Mesenteric fat pad (tissue), 1 donor: Measurements from ENCODE around the gene PPP1R10. TPM values are rescaled to one million over a fixed set of nuclear protein-coding genes. Genes with fewer than 3 reads are reported as not detected.

Source experiments
- DNase-seq: peaks from one replicate; pipeline ENCODE4 v3.0.0-alpha.2; 2020; ENCODE audit warnings: low spot score
- total RNA-seq: library from RNA; stranded (reverse); fragmentation: NEBNext Ultra II Directional; extraction: Animal tissue kit (Norgen Biotek cat#: 25700); gene quantifications from one replicate; pipeline ENCODE4 v1.2.1, GENCODE V29; 2021
- donor health status: DM: yes; HTN: yes; CAD: no.

The PPP1R10 gene
- total RNA-seq, 1 donor from 2014 or later: 49.1 TPM

DNA sequence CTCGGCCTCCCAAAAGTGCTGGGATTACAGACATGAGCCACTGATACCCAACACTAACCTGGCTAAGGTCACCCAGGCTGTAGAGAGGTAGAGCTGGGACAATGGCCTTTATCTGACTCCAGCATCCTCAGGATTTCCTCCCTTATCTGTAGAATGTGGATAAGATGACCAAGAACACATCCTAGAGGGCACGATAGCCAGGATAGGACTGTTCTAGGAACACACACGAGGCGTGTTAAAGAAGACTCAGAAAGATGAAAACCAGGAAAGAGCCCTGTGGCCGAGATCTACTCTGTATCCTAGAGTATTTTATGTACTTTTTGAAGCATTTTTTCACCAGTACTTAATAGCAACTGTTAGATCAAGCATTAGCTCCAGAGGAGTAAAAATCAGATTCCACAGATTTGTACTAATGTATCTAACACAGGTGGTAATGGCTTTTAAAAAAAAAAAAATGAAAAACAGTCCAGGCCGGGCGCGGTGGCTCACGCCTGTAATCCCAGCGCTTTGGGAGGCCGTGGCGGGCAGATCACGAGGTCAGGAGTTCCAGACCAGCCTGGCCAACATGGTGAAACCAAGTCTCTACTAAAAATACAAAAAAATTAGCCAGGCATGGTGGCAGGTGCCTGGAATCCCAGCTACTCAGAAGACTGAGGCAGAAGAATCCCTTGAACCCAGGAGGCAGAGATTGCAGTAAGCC, 17.3 kb downstream of the PPP1R10 start:
- DNase-seq: no peak

DNA sequence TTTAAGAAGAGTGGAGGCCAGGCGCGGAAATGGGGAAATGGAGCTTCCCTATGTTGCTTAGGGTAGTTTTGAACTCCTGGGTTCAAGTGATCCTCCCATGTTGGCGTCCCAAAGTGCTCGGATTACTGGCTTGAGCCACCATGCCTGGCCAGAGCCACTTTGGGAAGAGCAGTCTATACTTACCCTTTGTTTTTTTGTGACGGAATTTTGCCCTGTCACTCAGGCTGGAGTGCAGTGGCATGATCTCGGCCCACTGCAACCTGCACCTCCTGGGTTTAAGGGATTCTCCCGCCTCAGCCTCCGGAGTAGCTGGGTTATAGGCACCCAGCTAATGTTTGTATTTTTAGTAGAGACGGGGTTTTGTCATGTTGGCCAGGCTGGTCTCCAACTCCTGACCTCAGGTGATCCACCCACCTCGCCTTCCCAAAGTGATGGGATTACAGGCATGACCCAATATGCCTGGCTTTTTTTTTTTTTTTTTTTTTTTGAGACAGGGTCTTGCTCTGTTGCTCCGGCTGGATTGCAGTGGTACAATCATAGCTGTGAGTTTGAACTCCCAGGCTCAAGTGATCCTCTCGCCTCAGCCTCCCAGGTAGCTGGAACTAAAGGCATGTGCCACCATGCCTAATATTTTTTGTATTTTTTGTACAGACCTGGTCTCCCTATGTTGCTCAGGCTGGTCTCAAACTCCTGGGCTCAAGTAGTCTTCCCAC, 18.0 kb downstream of the PPP1R10 start:
- no peak for DNase-seq

DNA sequence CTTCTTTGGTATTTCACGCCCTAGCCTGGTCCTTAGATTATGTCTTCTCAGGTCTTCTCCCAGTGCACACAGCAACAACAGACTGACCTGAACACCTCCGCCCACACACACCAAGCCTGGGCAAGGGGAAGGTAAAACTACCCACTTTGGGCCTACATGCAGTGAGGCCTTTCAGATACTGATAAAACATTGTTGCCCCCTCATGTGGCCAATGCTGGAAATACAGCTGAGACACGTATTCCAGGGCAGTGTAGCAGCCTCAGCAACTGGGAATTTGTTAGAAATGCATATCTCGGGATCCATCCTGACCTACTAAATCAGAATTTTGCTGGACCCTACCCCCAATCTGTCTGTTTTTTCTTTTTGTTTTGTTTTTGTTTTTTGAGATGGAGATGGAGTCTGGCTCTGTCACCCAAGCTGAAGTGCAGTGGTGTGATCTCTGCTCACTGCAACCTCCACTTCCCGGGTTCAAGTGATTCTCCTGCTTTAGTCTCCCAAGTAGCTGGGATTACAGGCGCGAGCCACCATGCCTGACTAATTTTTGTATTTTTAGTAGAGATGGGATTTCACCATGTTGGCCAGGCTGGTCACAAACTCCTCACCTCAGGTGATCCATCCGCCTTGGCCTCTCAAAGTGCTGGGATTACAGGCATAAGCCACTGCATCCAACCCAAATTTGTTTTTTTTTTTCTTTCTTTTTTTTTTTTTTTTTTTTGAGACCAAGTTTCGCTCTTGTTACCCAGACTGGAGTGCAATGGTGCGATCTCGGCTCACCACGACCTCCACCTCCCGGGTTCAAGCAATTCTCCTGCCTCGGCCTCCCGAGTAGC, 19.5 kb downstream of the PPP1R10 start:
- DNase-seq: peak; percentile 78

DNA sequence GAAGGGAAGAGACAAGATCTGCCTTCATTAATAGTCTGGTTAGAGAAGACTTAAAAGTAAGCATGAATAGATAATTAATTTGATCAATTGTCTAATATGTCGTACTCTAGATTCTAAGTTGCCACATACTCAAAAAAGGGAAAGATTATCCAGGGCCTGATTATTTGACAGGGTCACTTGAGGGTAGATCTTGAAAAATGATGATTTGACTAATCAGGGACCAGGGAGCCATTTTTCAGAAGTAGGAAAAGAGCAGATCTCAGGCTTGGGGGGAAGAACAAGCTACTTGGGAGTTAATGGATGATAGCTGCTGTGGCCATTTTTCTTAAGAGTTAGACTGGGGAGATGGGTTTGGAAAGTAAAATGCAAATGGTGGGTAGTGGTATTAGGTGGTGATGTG, 24.8 kb downstream of the PPP1R10 start:
- DNase-seq: no peak

DNA sequence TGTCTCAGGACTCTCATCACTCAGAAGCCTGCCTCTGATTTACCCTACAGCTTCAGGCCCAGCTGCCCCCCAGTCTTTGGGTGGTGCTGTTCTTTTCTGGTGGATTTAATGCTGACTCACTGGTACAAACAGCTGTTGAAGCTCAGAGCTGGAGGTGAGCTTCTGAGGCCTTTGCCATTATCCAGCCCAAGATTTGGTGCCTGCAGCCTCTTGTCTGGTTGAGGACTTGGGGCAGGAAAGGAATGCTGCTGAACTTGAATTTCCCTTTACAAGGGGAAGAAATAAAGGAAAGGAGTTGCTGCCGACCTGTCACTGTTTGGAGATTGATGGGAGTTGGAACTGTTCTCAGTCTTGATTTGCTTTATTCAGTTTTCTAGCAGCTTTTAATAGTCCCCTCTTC, 26.0 kb downstream of the PPP1R10 start:
- DNase-seq: no peak

DNA sequence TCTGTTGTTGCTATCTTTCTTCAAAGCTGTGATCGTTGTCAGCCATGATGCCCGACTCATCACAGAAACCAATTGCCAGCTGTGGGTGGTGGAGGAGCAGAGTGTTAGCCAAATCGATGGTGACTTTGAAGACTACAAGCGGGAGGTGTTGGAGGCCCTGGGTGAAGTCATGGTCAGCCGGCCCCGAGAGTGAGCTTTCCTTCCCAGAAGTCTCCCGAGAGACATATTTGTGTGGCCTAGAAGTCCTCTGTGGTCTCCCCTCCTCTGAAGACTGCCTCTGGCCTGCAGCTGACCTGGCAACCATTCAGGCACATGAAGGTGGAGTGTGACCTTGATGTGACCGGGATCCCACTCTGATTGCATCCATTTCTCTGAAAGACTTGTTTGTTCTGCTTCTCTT, 26.5 kb downstream of the PPP1R10 start:
- DNase-seq: no peak

DNA sequence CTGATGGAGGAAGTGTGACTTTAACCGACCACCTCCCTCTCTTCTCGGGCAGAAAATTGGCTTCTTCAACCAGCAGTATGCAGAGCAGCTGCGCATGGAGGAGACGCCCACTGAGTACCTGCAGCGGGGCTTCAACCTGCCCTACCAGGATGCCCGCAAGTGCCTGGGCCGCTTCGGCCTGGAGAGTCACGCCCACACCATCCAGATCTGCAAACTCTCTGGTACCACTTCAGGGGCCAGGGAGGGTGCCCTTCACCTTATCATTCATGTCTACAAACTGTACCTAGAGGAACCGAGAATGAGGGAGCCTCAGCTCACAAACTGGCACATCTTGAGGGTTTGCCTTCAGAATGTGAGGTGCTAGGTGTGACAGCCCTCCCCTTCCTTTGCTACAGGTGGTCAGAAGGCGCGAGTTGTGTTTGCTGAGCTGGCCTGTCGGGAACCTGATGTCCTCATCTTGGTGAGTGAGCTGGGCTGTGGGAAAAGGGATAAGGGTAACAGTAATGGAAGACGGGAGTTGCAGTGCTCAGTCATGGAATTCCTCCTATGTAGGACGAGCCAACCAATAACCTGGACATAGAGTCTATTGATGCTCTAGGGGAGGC, 27.2 kb downstream of the PPP1R10 start:
- DNase-seq: peak; percentile 55

DNA sequence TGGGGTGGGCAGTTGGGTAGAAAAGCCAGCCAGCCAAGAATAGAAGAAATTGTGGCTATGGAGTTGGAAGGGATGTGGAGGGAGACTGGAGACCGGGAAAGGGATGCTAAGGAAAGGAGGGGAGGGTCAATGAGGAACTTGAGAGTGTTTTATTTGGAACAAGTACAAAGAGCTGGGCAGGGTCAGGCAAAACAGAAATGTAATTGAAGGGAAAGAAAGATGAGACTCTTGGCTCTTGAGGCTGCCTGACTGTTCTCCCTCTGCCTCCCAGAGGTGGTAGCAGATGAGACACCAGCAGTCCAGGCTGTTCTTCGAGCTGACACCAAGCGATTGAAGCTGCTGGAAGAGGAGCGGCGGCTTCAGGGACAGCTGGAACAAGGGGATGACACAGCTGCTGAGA, 33.1 kb downstream of the PPP1R10 start:
- DNase-seq: no peak

DNA sequence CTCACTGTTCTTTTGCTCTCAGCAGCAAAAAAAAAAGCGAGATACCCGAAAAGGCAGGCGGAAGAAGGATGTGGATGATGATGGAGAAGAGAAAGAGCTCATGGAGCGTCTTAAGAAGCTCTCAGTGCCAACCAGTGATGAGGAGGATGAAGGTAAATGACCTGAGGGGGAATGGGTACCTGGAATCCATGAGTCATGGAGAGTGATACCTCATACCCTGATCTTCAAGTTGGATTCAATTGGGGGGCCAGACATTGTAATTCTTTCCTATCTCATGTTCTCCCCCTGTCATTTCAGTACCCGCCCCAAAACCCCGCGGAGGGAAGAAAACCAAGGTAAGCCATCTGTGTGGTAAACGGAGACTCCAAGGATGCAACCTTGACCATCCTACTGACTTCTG, 39.0 kb downstream of the PPP1R10 start:
- no peak for DNase-seq

DNA sequence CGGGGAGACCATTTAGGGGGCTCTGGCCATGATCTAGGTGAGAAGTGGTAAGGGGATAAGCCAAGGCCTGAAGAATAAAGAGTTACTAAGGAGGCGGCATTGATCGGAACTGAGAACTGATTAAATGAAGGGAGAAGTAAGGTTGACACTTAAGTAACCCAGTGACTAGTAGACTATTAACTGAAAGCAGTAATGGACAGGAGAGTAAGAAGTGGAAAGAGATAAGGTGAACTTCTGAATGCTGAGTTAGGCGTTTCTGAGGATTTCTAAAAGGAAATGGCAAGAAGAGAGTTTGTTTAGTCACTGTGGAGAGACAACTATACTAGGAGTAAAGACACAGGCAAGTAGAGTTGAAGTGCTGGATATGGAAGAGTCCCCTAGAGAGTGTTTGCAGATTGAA, 43.9 kb downstream of the PPP1R10 start:
- DNase-seq: no peak

DNA sequence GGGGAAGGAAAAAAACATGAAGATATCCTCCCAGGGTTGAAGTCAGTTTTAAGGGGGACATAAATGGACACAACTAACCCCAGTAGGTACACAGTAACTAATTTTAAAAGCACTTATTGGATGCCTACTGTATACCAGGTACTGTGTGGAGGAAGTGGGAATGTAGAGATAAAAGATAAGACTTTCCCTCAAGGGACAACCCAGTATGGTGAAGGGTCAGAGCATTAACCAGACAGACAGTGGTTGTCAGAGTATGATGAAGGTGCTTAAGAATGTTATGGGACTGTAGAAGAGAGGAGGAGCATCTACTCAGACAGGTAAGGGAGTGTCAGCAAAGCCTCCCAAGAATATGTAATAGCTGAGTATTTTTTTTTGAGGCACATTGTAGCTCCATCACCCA, 44.9 kb downstream of the PPP1R10 start:
- DNase-seq: no peak

DNA sequence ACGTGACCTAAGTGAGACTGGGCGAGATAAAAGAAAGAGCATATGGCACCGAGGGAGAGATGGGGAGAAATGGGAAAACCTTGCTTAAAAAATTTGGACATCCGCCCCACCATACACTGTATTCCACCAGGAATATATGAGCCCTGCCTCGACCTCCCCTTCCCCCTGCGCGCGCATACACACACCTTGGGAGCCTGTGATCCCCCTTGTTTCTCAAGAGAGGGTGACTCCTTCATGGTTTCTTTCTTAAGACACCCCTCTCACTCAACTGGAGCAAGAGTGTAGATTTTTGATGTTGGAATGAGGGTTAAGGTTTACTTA, 45.3 kb downstream of the PPP1R10 start:
- DNase-seq: no peak

DNA sequence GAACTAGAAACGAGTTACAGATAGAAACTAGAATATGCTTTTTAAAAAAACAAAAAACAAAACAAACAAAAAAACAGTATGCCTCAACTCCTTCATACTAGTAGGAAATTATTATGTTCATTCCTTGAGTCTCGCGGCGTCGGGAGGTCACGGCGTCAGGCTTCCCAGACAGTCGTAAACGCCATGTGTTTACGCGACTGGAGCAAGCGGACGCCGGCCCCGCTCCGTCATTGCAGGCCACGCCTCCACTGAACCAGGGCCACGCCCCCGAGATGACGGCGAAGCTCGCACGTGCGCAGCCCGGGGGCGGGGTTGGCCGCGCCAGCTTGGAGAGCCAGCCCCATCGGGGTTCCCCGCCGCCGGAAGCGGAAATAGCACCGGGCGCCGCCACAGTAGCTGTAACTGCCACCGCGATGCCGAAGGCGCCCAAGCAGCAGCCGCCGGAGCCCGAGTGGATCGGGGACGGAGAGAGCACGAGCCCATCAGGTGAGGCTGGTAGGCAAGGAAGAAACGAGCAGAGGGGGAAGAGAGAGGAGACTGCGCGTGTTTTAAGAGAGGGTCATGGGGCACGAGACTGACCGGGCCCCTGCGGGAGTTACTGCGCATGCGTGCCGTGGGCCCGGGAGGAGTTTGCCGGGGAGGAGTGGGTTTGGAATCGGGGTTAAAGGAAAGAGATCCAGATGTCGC, 45.8 kb downstream of the PPP1R10 start, which contains the start of gene ABCF1:
Gene ABCF1 (plus strand): TSS at position 368 of the 687 bp plus-strand sequence. CDS start 46 bp downstream, at position 414.
- peak; percentile 100 for DNase-seq

DNA sequence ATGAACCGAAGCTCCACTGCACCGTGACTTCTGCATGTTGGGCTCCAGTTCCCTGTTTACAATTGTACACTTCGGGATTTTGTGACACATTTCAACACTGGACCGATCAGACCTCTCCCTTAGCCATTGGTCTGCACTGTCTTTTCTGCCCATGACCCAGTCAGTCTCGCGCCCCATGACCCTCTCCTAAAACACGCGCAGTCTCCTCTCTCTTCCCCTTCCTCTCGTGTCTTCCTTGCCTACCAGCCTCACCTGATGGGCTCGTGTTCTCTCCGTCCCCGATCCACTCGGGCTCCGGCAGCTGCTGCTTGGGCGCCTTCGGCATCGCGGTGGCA, 46.3 kb downstream of the PPP1R10 start:
- no peak for DNase-seq

DNA sequence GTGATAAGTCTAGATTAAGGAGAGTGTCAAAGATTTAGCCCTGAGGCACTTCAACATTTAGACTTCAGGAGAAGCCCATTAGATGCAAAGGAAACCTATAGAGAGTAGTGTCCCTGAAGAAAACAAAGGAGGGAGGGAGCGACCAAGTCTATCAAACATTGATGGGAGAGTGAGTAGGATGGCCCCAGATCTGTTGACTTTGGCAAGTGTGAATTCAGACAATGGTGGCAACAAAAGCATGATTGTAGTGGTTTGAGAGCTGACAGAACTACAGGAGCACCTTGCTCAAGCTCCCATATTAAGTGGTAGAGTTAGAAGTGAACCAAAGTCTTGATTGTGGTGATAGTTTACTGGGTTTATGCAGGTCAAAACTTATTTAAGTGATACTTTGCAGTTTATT, 46.8 kb downstream of the PPP1R10 start:
- DNase-seq: no peak

DNA sequence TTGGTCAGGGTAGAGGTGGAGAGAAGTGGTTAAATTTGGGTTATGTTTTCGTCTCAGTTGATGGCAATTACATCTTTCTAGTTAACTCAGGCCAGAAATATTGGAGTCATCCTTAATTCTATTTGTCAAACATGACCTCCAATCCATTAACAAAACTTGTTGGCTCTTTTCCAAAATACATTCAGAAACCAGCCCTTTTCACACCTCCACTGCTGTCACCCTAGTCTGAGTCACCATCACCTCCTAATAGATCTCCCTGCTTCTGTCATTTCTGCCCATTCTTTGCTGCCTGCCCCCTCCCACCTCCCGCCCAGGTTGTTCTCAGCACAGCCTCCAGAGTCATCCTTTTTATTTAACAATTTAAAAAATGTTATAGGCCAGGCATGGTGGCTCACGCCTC, 48.8 kb downstream of the PPP1R10 start:
- DNase-seq: no peak

DNA sequence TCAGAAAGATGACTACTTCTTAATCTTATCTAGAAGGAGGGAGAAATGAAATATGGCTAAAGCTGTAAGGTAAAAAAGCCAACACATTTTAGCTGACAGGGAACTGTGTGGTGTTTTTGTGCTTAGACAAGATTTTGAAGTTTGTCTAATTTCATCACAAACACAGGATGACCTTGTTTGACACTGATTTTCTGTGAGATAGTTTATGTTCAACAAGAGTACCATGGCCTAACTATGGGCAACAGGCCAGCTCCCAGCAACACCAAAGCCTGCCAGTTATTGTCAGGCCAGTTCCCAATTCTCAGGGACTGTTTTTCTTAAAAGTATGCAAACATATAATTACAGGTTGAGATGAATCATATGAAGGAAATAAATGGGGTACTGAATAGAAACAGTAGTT, 51.3 kb downstream of the PPP1R10 start:
- DNase-seq: no peak

DNA sequence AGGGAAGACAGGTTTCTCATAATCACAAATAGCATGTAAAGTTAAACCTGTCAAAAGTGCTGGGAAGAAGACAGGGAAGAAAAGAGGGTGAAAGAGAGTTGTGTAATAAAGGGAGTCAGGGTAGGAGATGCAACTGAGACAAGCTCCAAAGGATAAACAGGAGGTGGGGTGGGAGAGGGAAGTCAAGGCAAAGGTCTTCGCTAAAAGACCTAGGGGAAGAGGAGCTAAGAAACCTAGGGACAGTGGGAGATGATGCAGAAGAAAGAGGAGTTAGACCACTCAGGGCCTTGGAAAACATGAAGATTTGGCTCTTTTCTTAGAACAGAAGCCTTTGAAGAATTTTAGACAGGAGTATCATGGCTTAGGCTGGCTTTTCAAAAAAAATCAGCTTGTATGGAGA, 52.9 kb downstream of the PPP1R10 start:
- no peak for DNase-seq

DNA sequence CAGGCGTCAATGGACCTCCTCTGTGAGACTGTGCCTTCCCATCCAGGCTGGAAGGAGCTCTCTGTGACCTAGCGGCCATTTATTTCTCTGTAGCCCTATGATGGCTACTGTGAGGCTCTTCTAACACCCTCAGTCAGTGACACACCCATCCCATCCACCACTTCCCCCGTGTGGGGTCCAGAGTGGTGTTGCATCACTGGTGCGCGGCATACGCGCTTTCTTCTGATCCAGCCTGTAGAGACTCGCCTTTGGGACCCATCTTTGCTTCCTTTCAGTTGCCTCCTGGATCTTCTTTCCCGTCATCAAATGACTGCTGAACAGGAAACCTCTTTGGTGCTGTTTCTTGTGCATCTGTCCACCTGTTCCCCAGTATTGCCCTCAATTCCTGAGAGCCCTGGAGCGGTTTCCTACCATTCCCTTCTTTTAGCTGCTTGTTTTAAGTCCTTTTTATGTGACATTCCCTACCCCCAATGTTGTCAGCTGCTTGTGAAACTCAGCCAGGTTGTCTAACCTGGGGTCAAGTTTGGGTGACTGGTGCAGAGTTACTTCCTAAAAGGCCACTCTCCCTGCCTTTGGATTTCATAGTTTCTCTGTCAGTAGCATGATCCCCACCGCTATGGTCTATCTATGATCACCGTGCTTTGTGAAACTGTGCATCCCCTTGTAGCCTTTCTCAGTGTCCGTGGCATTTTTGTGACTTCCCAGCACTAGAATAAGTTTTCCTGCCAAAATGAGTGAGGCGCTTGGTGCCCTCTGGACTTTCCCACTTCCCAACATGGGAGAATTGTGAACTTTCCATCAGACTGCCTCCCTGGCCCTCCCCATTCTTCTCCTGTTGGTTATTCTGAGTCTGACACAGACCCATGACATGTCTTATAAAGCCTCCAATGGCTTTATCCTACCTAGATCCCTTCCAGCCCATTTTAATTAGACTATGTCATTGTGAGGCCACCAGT, 54.3 kb downstream of the PPP1R10 start:
- no peak for DNase-seq

DNA sequence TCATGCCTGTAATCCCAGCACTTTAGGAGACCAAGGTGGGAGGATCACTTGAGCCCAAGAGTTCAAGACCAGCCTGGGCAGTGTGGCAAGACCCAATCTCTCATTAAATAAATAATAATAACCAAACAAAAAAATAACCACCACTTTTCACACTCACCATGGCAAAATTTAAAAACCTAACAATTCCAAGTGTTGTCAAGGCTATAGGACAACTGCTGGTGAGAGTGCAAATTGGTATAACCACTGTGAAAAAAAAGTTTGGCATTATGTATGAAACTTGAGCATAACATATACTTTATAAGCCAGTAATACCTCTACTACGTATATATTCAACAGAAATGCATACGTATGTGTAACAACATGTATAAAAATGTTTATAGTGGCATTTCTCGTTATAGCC, 56.1 kb downstream of the PPP1R10 start:
- DNase-seq: no peak
